GM18870 (cell line): ENCODE measurements around the gene KCNV2.

ENCODE experiments used
- ATAC-seq: cut with Tn5 transposase; IDR thresholded peaks from one replicate; pipeline ENCODE4 v1.9.1; 2021; ENCODE audit warnings: moderate library complexity; ENCODE audit not compliant: unreplicated experiment

Gene KCNV2

GRCh38 chr9:2718698-2719033 is 1.4 kb downstream of the KCNV2 start:
- no peak for ATAC-seq

- ATAC-seq = no peak
These were observed 2.9 kb downstream of the KCNV2 start for GRCh38 chr9:2720179-2720654.

- no peak for ATAC-seq
These were observed 5.4 kb downstream of the KCNV2 start for GRCh38 chr9:2722715-2723114.

DNA sequence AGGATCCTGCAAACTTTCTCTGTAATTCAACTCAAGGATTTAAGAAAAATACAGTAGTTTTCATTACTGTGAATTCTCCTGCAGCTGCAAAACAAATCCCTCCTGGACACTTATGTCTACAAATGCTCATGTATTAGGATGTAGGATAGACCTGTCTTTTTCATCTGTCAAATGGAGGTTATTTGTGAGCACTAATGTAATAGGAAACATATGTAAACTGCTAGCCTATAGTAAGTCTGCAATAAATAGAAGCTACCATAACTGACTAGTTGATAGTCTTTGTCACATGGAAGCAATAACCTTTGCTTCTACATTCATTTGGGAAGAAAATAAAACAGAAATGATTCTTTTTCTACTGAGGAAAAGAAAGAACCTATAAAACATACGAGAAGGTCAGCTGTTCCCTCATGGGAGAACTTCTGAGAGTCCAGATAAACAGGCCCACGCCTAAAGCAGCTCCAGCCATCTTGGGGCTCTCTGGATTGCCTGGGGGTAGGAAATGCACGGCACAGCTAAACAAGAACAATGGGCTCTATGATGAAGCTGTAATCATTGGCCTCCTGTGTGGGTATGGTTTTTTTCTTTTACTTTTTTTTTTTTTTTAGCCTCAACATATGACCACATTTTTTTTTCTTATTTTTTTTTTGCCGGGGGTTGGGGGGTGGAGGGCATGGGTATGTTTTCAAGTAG is 6.2 kb downstream of the KCNV2 start:
- no peak for ATAC-seq

GRCh38 chr9:2725126-2725525 is 7.8 kb downstream of the KCNV2 start:
- no peak for ATAC-seq

DNA sequence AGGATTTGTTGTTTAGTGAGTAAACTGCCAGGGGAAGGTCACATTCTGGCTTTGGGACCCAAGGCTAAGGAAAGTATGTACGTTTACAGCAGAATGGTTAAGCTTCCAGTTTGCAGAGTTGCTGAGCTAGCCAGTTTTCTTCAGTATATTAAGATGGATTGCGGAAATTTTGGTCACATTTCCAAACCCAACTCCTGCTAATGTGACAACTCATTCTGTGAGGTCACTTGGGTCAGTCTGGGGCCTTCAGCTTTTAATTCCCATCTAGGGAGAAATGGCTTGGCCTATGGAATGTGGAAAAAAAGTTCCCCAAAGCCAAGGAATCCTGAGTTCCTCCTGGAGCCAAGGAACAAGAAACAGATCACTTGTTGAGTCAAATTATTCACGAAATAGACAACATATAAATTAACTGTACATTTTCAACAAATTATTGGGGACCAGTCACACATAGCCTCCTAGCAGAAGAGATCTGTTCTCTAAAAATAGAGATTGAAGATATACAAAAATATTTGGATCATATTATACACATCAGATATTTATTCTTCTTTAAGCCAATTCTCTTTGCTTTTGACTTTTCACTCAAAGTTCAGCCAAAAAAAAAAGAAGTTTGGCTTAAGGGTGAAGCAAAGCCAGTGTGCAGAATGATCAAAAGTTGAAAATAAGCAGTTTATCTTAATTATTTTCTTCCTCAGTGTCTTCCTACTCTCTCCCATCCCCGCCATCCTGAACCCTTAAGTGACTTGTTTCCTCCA is 8.8 kb downstream of the KCNV2 start:
- ATAC-seq = no peak

GRCh38 chr9:2726650-2727340 is 9.5 kb downstream of the KCNV2 start:
- no peak for ATAC-seq

DNA sequence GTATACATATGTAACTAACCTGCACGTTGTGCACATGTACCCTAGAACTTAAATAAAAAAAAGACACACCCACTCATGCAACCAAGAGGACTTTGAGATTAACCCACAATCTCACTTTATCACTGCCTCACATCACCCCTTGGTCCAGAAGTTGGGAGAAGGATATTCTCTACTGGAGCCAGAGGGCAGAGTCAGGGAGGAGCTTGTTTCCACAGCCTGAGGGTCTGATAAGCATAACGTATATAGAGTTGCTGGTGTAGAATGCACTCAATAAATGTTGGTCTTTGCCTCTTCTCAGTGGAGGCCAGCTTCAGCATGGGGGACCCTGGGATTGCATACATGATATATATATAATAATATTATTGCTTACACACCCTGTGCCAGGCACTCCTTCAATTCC is 10.1 kb downstream of the KCNV2 start:
- ATAC-seq = no peak

DNA sequence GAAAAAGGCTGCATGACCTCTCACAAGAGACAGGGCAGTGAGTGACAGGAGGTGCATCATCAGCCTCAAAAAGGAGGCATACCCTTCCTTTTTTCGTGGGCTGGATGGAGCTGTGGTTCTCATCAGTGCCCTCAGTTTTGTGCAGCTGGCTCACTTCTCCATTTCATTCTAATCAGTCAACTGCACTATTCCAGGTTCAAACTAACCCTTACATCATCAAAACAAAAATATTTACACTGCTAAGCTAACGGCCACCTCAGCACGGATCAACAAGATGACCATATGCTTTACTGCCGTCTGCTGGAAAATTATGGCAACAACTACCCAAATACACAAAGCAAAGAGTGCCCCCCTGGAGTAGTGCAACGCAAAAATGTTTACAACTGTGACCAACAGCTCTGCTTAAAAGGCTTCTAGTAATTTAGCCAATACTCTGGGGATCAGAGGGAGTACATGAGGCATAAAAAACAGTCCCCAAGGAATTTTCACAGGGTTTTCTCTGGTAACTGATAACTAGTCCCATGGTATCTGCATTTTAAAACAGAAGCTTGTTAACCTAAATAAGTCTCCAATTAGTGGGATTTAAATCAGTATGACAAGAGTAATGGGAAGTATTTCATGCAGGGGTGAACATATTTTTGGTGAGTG is 10.8 kb downstream of the KCNV2 start:
- peak; percentile 73 for ATAC-seq

DNA sequence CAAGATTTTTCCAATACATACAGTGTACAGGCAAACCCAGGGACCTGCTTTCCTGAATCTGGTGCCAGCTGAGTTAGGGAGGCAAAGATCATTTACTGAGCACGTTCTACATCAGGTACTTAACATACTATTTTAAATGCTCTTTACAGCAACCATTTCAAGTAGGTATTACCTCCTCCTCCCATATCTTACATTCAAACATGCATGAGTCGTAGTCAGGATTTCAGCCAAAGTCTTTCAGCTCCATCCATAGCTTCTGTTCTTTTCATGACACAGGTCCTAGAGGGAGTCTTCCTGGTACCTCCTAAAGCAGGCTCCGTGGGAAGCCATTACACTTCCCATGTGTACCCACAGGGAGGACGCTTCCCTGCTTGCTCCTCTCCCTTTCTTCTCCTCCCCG is 11.7 kb downstream of the KCNV2 start:
- no peak for ATAC-seq

DNA sequence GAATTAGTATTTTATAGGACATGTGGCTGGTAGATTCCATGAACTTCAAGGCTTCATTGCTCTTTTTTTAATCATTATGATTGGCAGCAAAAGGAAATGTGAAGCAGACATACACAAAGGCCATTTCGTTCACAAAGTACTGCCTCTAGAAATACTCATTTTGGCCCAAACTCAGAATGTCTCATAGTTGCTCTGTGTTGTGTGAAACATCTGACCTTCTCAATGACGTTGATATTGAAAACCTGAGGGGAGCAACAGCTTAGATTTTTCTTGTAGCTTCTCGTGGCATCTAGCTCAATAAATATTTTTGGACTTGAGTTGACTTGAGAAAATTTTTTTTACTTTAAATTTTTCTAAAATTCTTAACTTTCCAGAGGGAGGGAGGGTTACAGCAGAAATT is 12.4 kb downstream of the KCNV2 start:
- ATAC-seq = no peak

- ATAC-seq = no peak
These were observed 13.7 kb downstream of the KCNV2 start for GRCh38 chr9:2730971-2731370.

DNA sequence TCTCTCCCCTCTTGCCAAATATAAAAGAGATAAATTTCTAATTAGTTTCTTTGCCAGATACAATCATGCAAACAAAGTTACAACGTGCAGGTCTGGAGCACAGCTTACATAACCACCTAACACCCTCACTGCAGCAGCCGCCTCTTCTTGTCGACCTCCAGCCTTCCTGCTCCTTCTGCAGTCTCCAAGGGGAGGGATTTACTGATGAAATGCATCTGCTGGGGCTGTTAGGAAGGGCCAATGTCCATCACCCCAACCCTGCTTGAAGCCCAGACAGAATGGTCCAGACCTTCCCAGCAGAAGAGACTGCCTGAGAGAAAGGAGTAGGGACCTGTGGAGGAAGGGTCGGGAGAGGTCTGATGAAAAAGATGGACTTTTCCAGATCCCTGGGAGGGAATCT is 15.2 kb downstream of the KCNV2 start:
- ATAC-seq = no peak

- no peak for ATAC-seq
These were observed 23.3 kb downstream of the KCNV2 start for GRCh38 chr9:2740616-2741015.

DNA sequence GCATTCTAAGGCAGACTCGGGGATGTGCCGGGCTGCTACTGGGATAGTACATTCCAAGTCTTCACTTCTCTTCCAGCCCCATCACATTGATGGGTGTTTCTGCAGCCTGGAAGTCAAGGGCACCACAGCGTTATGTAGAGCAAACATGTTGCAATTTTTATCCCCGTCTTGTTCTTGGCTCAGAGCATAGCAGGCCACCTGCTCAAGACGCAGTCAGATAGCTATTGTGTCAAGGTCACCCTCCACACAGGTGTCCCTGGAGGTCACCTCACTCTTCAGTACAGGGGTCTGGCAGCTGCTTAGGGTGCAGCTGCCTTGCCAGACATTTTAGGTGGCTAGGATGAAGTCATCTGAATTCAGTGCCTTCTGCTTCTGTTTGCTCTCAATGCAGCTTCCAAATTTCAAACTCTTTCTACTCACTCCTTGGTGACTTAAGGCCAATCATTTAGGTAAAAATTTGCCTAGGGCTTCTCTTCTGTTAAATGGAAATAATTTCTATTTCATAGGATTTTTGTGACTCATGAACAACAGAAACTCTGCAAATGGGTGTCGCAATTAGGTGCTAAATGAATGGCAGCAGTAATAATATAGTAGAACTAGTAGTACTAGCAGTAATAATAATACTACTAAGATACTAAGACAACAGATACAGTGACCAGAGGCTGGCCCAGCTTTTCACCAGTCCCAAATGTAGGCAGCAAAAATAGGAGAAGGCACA is 24.3 kb downstream of the KCNV2 start:
- ATAC-seq = no peak

GRCh38 chr9:2742214-2742613 is 24.9 kb downstream of the KCNV2 start:
- no peak for ATAC-seq

DNA sequence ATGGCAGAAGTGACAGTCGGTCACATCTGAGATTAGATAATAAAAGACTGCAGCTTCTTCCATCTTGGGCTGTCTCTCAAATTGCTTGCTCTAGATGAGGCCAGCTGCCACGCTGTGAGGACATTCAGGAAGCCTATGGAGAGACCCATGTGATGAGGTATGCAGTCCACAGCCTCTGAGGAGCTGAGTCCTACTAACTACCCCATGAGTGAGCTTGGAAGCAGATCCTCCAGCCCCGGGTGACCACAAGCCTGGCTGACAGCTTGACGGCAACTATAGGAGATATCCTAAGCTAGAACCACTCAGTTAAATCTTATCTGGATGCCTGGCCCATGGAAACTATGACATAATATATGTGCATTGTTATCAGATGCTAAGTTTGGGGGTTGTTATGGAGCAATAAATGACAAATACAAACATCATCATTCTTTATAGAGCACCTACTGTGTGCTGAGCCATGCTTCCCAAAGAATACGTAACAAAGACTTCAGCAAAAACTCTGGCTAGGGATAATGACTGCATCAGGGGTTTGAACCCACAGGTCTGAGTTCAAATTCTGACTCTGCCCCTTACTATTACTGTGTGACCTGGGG is 26.7 kb downstream of the KCNV2 start:
- ATAC-seq = no peak

- no peak for ATAC-seq
These were observed 28.5 kb downstream of the KCNV2 start for GRCh38 chr9:2745560-2746380.

- ATAC-seq = no peak
These were observed 32.2 kb downstream of the KCNV2 start for GRCh38 chr9:2749485-2749884.

DNA sequence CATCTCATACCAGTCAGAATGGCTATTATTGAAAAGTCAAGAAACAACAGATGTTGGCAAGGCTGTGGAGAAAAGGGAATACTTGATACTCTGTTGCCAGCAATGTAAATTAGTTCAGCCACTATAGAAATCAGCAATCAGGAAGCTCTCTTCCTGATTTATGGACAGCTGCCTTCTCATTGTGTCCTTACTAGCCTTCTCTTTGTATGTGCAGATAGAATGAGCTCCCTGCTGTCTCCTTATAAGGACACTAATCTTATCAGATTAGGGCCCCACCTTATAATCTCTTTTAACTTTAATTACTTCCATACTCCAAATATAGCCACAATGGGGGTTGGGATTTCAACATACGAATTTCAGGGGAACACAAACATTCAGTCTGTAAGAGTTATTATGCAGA is 38.0 kb downstream of the KCNV2 start:
- ATAC-seq = no peak
